ENCODE data around the gene C1orf159. TPM values are rescaled to one million over a fixed set of nuclear protein-coding genes. Genes with fewer than 3 reads are reported as not detected.
"Not testable (repeated sequence)": the region's sequence is repeated elsewhere in the genome, so short reads cannot be mapped to it uniquely, and the experiment has no call there.

C1orf159 gene
- total RNA-seq, 1 donor from 2014 or later, result 11.8 TPM

GRCh38 chr1:1080122-1080757 is 35.6 kb downstream of the C1orf159 start:
- no peak for DNase-seq (ENCODE audit: extremely low spot score in 2 of 2)
- Histone ChIP-seq H3K4me1 (peaks cover 13% of the 10 kb centered on the region), H3K4me3 (peak overlapping the region; percentile 35 to 37), H3K27me3 (no peaks in the 10 kb centered on the region), H3K9me3 (no peaks in the 10 kb centered on the region), H3K36me3 (no peaks in the 10 kb centered on the region), H3K27ac (peak overlapping the region; percentile 46)
- TF ChIP-seq CTCF (IDR thresholded peaks at IDR 0.05) (no peak), POLR2AphosphoS5 (IDR thresholded peaks at IDR 0.05; ENCODE audit: insufficient read depth in 1 of 2, low read depth in 1 of 2) (peak in 1 of 2 donors; percentile 37)
- intact Hi-C loops (cut with DNase I), result no loop called here

- Histone ChIP-seq H3K27ac (peak overlapping the region; percentile 46), H3K4me3 (peak overlapping the region; percentile 35 to 37), H3K36me3 (no peaks in the 10 kb centered on the region), H3K4me1 (peaks cover 13% of the 10 kb centered on the region), H3K9me3 (no peaks in the 10 kb centered on the region), H3K27me3 (no peaks in the 10 kb centered on the region)
- TF ChIP-seq POLR2A (IDR thresholded peaks at IDR 0.05), result no peak
- peak in 1 of 2 donors; percentile 64 for TF ChIP-seq POLR2AphosphoS5 (IDR thresholded peaks at IDR 0.05; ENCODE audit: insufficient read depth in 1 of 2, low read depth in 1 of 2)
- intact Hi-C loops (cut with DNase I), result no loop called here
- DNase-seq (ENCODE audit: extremely low spot score in 2 of 2), result no peak
These were observed 36.3 kb downstream of the C1orf159 start for GRCh38 chr1:1079408-1080121.

- H3K9me3 ChIP-seq; H3K27me3 ChIP-seq; intact Hi-C loops (cut with DNase I); DNase-seq (ENCODE audit: extremely low spot score in 2 of 2); H3K27ac ChIP-seq; H3K36me3 ChIP-seq; H3K4me3 ChIP-seq: not testable (repeated sequence)
- H3K4me1 ChIP-seq, result peaks cover 13% of the 10 kb centered on the region
These were observed 38.5 kb downstream of the C1orf159 start for GRCh38 chr1:1077396-1077795.

GRCh38 chr1:1075148-1075935 is 40.5 kb downstream of the C1orf159 start:
- H3K4me1 ChIP-seq, result peaks cover 11% of the 10 kb centered on the region
- H3K36me3 ChIP-seq, result no peaks in the 10 kb centered on the region
- DNase-seq (ENCODE audit: extremely low spot score in 2 of 2), result no peak
- no peaks in the 10 kb centered on the region for H3K27me3 ChIP-seq
- intact Hi-C loops (cut with DNase I), result no loop called here
- TF ChIP-seq POLR2A (IDR thresholded peaks at IDR 0.05), result no peak
- TF ChIP-seq POLR2AphosphoS5 (IDR thresholded peaks at IDR 0.05; ENCODE audit: insufficient read depth in 1 of 2, low read depth in 1 of 2), result no peak
- no peak for TF ChIP-seq CTCF (IDR thresholded peaks at IDR 0.05)
- no peak overlapping the region for H3K27ac ChIP-seq
- no peak overlapping the region for H3K4me3 ChIP-seq
- H3K9me3 ChIP-seq, result no peaks in the 10 kb centered on the region

- peaks cover 6% of the 10 kb centered on the region for H3K4me1 ChIP-seq
- no peak for DNase-seq (ENCODE audit: extremely low spot score in 2 of 2)
- no peak overlapping the region for H3K4me3 ChIP-seq
- no peaks in the 10 kb centered on the region for H3K27me3 ChIP-seq
- intact Hi-C loops (cut with DNase I), result no loop called here
- no peaks in the 10 kb centered on the region for H3K36me3 ChIP-seq
- H3K27ac ChIP-seq, result no peak overlapping the region
- no peak for TF ChIP-seq POLR2A (IDR thresholded peaks at IDR 0.05)
- TF ChIP-seq POLR2AphosphoS5 (IDR thresholded peaks at IDR 0.05; ENCODE audit: insufficient read depth in 1 of 2, low read depth in 1 of 2), result no peak
- TF ChIP-seq CTCF (IDR thresholded peaks at IDR 0.05), result no peak
- no peaks in the 10 kb centered on the region for H3K9me3 ChIP-seq
These were observed 41.2 kb downstream of the C1orf159 start for GRCh38 chr1:1074631-1075147.
